ENCODE data around the gene AQP2. TPM values are rescaled to one million over a fixed set of nuclear protein-coding genes. Genes with fewer than 3 reads are reported as not detected.

Gene AQP2
- total RNA-seq, 1 experiment from 2014 or later = not detected

DNA sequence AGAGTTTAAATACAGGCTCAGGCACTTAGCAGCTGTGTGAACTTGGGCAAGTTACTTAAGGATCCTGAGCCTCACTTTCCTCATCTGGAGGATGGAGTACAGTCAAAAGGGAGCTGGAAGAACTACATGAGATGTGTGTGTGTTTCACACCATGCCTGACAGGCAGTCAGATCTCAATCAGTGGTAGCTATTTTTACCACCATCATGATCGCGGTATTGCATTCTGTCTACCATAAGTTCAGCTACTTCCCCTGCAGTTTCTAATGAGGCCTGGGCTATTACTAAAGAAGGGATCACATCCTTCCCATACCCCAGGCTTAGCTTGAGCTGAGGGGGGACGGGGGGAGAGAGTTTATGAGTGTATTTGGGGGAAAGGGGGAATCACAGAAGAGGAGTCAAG is 29.3 kb downstream of the AQP2 start:
- H3K27ac ChIP-seq (ENCODE audit: low read depth, low read length) = no peak overlapping the region
- ChIA-PET CTCF (interaction anchor here (4.0 kb wide), 1 partner anchor 13 kb away, joined by 25 read pairs; no protein-coding TSS in a partner anchor), RAD21 (ENCODE audit: low non-redundant PET in 1 of 2, low total read pairs in 2 of 2, uncharacterized antibody in 2 of 2, unreplicated experiment in 2 of 2) (no interaction called here), POLR2A (no interaction called here)
- no peak for ATAC-seq
- no TSS peak for BruUV-seq (replicated peaks)
- no peak overlapping the region for H3K4me2 ChIP-seq (ENCODE audit: low read length)
- DNase-seq (ENCODE audit: low read depth, low spot score) = no peak
- no peak overlapping the region for H2AFZ ChIP-seq (ENCODE audit: low read depth, low read length, poor library complexity, severe bottlenecking)
- TF ChIP-seq FOSL1 (IDR thresholded peaks at IDR 0.05; ENCODE audit: low read depth) (no peak), ELF1 (IDR thresholded peaks at IDR 0.05; ENCODE audit: borderline replicate concordance, low read depth) (no peak), ZNF274 (IDR thresholded peaks at IDR 0.05; ENCODE audit: low read depth, low read length) (no peak), EGR1 (IDR thresholded peaks at IDR 0.05; ENCODE audit: low read depth) (no peak), TCF7L2 (IDR thresholded peaks at IDR 0.05; ENCODE audit: borderline replicate concordance, extremely low read depth, insufficient read depth, insufficient read length) (no peak), SP1 (IDR thresholded peaks at IDR 0.05; ENCODE audit: low read depth) (no peak), EZH2phosphoT487 (IDR thresholded peaks at IDR 0.05; ENCODE audit: borderline replicate concordance) (no peak), ZFX (IDR thresholded peaks at IDR 0.05) (no peak), SRF (IDR thresholded peaks at IDR 0.05; ENCODE audit: low read depth) (no peak), CBX3 (IDR thresholded peaks at IDR 0.05; ENCODE audit: low read depth) (no peak), YY1 (IDR thresholded peaks at IDR 0.05; ENCODE audit: extremely low read depth, insufficient replicate concordance, low read depth, low read length) (no peak)
- TF ChIP-seq, protein P1, sequence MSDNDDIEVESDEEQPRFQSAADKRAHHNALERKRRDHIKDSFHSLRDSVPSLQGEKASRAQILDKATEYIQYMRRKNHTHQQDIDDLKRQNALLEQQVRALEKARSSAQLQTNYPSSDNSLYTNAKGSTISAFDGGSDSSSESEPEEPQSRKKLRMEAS (IDR thresholded peaks at IDR 0.05) = no peak
- TF ChIP-seq, protein P2, sequence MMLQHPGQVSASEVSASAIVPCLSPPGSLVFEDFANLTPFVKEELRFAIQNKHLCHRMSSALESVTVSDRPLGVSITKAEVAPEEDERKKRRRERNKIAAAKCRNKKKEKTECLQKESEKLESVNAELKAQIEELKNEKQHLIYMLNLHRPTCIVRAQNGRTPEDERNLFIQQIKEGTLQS (IDR thresholded peaks at IDR 0.05) = no peak
- TF ChIP-seq, protein P3, sequence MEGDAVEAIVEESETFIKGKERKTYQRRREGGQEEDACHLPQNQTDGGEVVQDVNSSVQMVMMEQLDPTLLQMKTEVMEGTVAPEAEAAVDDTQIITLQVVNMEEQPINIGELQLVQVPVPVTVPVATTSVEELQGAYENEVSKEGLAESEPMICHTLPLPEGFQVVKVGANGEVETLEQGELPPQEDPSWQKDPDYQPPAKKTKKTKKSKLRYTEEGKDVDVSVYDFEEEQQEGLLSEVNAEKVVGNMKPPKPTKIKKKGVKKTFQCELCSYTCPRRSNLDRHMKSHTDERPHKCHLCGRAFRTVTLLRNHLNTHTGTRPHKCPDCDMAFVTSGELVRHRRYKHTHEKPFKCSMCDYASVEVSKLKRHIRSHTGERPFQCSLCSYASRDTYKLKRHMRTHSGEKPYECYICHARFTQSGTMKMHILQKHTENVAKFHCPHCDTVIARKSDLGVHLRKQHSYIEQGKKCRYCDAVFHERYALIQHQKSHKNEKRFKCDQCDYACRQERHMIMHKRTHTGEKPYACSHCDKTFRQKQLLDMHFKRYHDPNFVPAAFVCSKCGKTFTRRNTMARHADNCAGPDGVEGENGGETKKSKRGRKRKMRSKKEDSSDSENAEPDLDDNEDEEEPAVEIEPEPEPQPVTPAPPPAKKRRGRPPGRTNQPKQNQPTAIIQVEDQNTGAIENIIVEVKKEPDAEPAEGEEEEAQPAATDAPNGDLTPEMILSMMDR (IDR thresholded peaks at IDR 0.05 in 2 of 3, conservative IDR thresholded peaks at IDR 0.05 in 1 of 3; ENCODE audit: borderline replicate concordance in 1 of 3, insufficient read depth in 1 of 3, low read depth in 2 of 3, low read length in 2 of 3) = no peak
- TF ChIP-seq, protein P4, sequence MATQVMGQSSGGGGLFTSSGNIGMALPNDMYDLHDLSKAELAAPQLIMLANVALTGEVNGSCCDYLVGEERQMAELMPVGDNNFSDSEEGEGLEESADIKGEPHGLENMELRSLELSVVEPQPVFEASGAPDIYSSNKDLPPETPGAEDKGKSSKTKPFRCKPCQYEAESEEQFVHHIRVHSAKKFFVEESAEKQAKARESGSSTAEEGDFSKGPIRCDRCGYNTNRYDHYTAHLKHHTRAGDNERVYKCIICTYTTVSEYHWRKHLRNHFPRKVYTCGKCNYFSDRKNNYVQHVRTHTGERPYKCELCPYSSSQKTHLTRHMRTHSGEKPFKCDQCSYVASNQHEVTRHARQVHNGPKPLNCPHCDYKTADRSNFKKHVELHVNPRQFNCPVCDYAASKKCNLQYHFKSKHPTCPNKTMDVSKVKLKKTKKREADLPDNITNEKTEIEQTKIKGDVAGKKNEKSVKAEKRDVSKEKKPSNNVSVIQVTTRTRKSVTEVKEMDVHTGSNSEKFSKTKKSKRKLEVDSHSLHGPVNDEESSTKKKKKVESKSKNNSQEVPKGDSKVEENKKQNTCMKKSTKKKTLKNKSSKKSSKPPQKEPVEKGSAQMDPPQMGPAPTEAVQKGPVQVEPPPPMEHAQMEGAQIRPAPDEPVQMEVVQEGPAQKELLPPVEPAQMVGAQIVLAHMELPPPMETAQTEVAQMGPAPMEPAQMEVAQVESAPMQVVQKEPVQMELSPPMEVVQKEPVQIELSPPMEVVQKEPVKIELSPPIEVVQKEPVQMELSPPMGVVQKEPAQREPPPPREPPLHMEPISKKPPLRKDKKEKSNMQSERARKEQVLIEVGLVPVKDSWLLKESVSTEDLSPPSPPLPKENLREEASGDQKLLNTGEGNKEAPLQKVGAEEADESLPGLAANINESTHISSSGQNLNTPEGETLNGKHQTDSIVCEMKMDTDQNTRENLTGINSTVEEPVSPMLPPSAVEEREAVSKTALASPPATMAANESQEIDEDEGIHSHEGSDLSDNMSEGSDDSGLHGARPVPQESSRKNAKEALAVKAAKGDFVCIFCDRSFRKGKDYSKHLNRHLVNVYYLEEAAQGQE (IDR thresholded peaks at IDR 0.05; ENCODE audit: low read depth) = no peak
- H3K4me1 ChIP-seq (ENCODE audit: control insufficient read depth in 1 of 2, insufficient read depth in 2 of 2, low read length in 2 of 2) = no peaks in the 10 kb centered on the region
- peaks cover 0 to 5% of the 10 kb centered on the region in 2 experiments; a peak in 1 of 4 replicates for H3K36me3 ChIP-seq (ENCODE audit: control insufficient read depth in 1 of 2, insufficient read depth in 2 of 2, low read length in 2 of 2)
- H3K79me2 ChIP-seq (ENCODE audit: insufficient read depth, low read length) = no peaks in the 10 kb centered on the region
- intact Hi-C loops (cut with micrococcal nuclease) = no loop called here
- H3K9me2 ChIP-seq (ENCODE audit: insufficient read depth) = no peaks in the 10 kb centered on the region
- no peak overlapping the region for H3K9ac ChIP-seq (ENCODE audit: low read length)
- H3K27me3 ChIP-seq (ENCODE audit: insufficient read depth, low read length) = no peaks in the 10 kb centered on the region
- no peaks in the 10 kb centered on the region for H3K9me3 ChIP-seq (ENCODE audit: control insufficient read depth in 1 of 2, insufficient read depth in 1 of 2, low read depth in 1 of 2, low read length in 2 of 2)
- H3K4me3 ChIP-seq (replicated peaks in 1 of 2; ENCODE audit: low read depth in 1 of 2, low read length in 2 of 2) = no peak overlapping the region
- H4K20me1 ChIP-seq (ENCODE audit: insufficient read depth) = no peaks in the 10 kb centered on the region

Measured in HCT116 (cell line).